H9 (cell line): ENCODE data around the gene SLC6A18. TPM values are rescaled to one million over a fixed set of nuclear protein-coding genes. Genes with fewer than 3 reads are reported as not detected.

Experiments used
- DNase-seq: peaks from one replicate; pipeline ENCODE4 v3.0.0-alpha.2; 2017
- H2AFZ ChIP-seq: one replicate; pipeline ENCODE4 v1.6.1; 2013; ENCODE audit warnings: mild to moderate bottlenecking, low read length, control low read depth, moderate library complexity
- H2AK5ac ChIP-seq: 2 replicates; pipeline ENCODE4 v1.6.1; 2013; ENCODE audit warnings: low read length, control low read depth, mixed read lengths; ENCODE audit not compliant: insufficient read length
- H2BK120ac ChIP-seq: one replicate; pipeline ENCODE4 v1.6.1; 2013; ENCODE audit warnings: low read depth, mild to moderate bottlenecking, low read length, control low read depth, inconsistent platforms; ENCODE audit not compliant: poor library complexity, severe bottlenecking
- H2BK12ac ChIP-seq: 2 replicates; pipeline ENCODE4 v1.6.1; 2013; ENCODE audit warnings: low read length, control low read depth, mixed read lengths, low read depth; ENCODE audit not compliant: insufficient read length
- H2BK15ac ChIP-seq: 2 replicates; pipeline ENCODE4 v1.6.1; 2013; ENCODE audit warnings: low read depth, low read length, control low read depth
- H2BK20ac ChIP-seq: one replicate; pipeline ENCODE4 v1.6.1; 2013; ENCODE audit warnings: low read depth, mild to moderate bottlenecking, low read length, control low read depth, inconsistent platforms; ENCODE audit not compliant: poor library complexity, severe bottlenecking
- H2BK5ac ChIP-seq: 2 replicates; pipeline ENCODE4 v1.6.1; 2013; ENCODE audit warnings: low read length, control low read depth, mixed read lengths; ENCODE audit not compliant: insufficient read length
- H3K14ac ChIP-seq: 2 replicates; pipeline ENCODE4 v1.6.1; 2013; ENCODE audit warnings: low read length, control low read depth; ENCODE audit not compliant: insufficient read depth
- H3K18ac ChIP-seq: 2 replicates; pipeline ENCODE4 v1.6.1; 2013; ENCODE audit warnings: low read depth, mild to moderate bottlenecking, mixed read lengths, low read length, control low read depth; ENCODE audit not compliant: insufficient read length
- H3K23ac ChIP-seq: 2 replicates; pipeline ENCODE4 v1.6.1; 2013; ENCODE audit warnings: low read length, control low read depth, mixed read lengths, low read depth; ENCODE audit not compliant: insufficient read length
- H3K23me2 ChIP-seq: 2 replicates; pipeline ENCODE4 v1.6.1; 2013; ENCODE audit warnings: low read depth, mild to moderate bottlenecking, mixed read lengths, low read length, control low read depth; ENCODE audit not compliant: insufficient read length, poor library complexity, severe bottlenecking
- H3K27ac ChIP-seq: 2 replicates; pipeline ENCODE4 v1.5.1; 2013; ENCODE audit warnings: low read length, control low read depth, mixed read lengths, low read depth; ENCODE audit not compliant: insufficient read length
- H3K27me3 ChIP-seq: 2 replicates; pipeline ENCODE4 v1.6.1; 2013; ENCODE audit warnings: low read length, control low read depth, inconsistent platforms; ENCODE audit not compliant: insufficient read depth
- H3K4ac ChIP-seq: 2 replicates; pipeline ENCODE4 v1.6.1; 2013; ENCODE audit warnings: low read depth, mild to moderate bottlenecking, control low read depth, inconsistent platforms, low read length, moderate library complexity
- H3K4me1 ChIP-seq: 2 replicates; pipeline ENCODE4 v1.6.1; 2013; ENCODE audit warnings: low read length, control low read depth, inconsistent platforms; ENCODE audit not compliant: insufficient read depth
- H3K4me2 ChIP-seq: 2 replicates; pipeline ENCODE4 v1.6.1; 2013; ENCODE audit warnings: low read length, control low read depth, mixed read lengths; ENCODE audit not compliant: insufficient read length, insufficient read depth
- H3K56ac ChIP-seq: 2 replicates; pipeline ENCODE4 v1.6.1; 2013; ENCODE audit warnings: low read depth, mild to moderate bottlenecking, mixed read lengths, low read length, control low read depth; ENCODE audit not compliant: insufficient read length
- H3K79me1 ChIP-seq: 2 replicates; pipeline ENCODE4 v1.6.1; 2013; ENCODE audit warnings: low read depth, mild to moderate bottlenecking, moderate library complexity, low read length, control low read depth, inconsistent platforms; ENCODE audit not compliant: insufficient read depth, poor library complexity, severe bottlenecking
- H3K79me2 ChIP-seq: 2 replicates; pipeline ENCODE4 v1.6.1; 2013; ENCODE audit warnings: low read length, control low read depth, inconsistent platforms; ENCODE audit not compliant: insufficient read depth
- H3K9ac ChIP-seq: 2 replicates; pipeline ENCODE4 v1.6.1; 2013; ENCODE audit warnings: low read length, control low read depth, mixed read lengths; ENCODE audit not compliant: insufficient read length; ENCODE audit errors: extremely low read depth
- H3K9me3 ChIP-seq: one replicate; pipeline ENCODE4 v1.6.1; 2013; ENCODE audit warnings: low read depth, low read length, inconsistent platforms; ENCODE audit not compliant: control insufficient read depth
- H3T11ph ChIP-seq: one replicate; pipeline ENCODE4 v1.6.1; 2013; ENCODE audit warnings: mild to moderate bottlenecking, low read length, control low read depth, inconsistent platforms
- H4K20me1 ChIP-seq: one replicate; pipeline ENCODE4 v1.6.1; 2013; ENCODE audit not compliant: control insufficient read depth, insufficient read length, insufficient read depth
- H4K5ac ChIP-seq: 2 replicates; pipeline ENCODE4 v1.6.1; 2013; ENCODE audit warnings: low read depth, mild to moderate bottlenecking, mixed read lengths, low read length, control low read depth; ENCODE audit not compliant: insufficient read length
- H4K8ac ChIP-seq: replicated peaks from 2 replicates; pipeline ENCODE4 v1.6.1; 2013; ENCODE audit warnings: low read length, control low read depth, mixed read lengths, low read depth; ENCODE audit not compliant: insufficient read length
- H4K91ac ChIP-seq: 2 replicates; pipeline ENCODE4 v1.6.1; 2013; ENCODE audit warnings: low read depth, mild to moderate bottlenecking, moderate library complexity, mixed read lengths, low read length, control low read depth; ENCODE audit not compliant: insufficient read length
- H3K27ac Mint-ChIP-seq, 3 experiments: 2 replicates in 2 of 3; 3 replicates in 1 of 3; pipeline ENCODE4 v1.8.0; 2020 to 2021; ENCODE audit warnings: mixed read lengths in 3 of 3, mild to moderate bottlenecking in 1 of 3, moderate library complexity in 1 of 3
- H3K27me3 Mint-ChIP-seq: 2 replicates; pipeline ENCODE4 v1.8.0; 2021; ENCODE audit warnings: low read depth, mild to moderate bottlenecking, moderate library complexity, mixed read lengths
- H3K36me3 Mint-ChIP-seq, 3 experiments: 2 replicates in 2 of 3; 3 replicates in 1 of 3; pipeline ENCODE4 v1.8.0; 2020 to 2021; ENCODE audit warnings: low read depth in 3 of 3, mixed read lengths in 3 of 3; ENCODE audit not compliant: insufficient read depth in 1 of 3
- H3K4me1 Mint-ChIP-seq, 2 experiments: 2 replicates each; pipeline ENCODE4 v1.8.0; 2020; ENCODE audit warnings: mixed read lengths in 2 of 2
- H3K4me3 Mint-ChIP-seq, 2 experiments: 2 replicates in 1 of 2; 3 replicates in 1 of 2; pipeline ENCODE4 v1.8.0; 2020 to 2021; ENCODE audit warnings: mild to moderate bottlenecking in 2 of 2, mixed read lengths in 2 of 2, moderate library complexity in 1 of 2
- H3K9me3 Mint-ChIP-seq, 2 experiments: 2 replicates in 1 of 2; 3 replicates in 1 of 2; pipeline ENCODE4 v1.8.0; 2020; ENCODE audit warnings: mild to moderate bottlenecking in 2 of 2, mixed read lengths in 2 of 2, moderate library complexity in 1 of 2
- CTCF ChIP-seq: fragments of 200-600 bp; sonication (generic); conservative IDR thresholded peaks from 3 replicates; pipeline ENCODE4 v1.8.0; 2021; ENCODE audit warnings: antibody characterized with exemption, mild to moderate bottlenecking
- WGBS: extraction: QIAGEN DNeasy Blood & Tissue Kit; methylation state at CpG from one replicate; pipeline ENCODE4 v1.1.7; 2013; ENCODE audit warnings: missing lambda C conversion rate, low lambda C conversion rate, mixed read lengths; ENCODE audit not compliant: insufficient read length; ENCODE audit errors: extremely low coverage; 5-methylcytosine and 5-hydroxymethylcytosine counted together
- total RNA-seq: library from RNA; stranded (reverse); gene quantifications from 2 replicates; pipeline ENCODE4 v1.2.1, GENCODE V29; 2021

The SLC6A18 gene
- total RNA-seq, 1 experiment from 2014 or later: not detected

DNA sequence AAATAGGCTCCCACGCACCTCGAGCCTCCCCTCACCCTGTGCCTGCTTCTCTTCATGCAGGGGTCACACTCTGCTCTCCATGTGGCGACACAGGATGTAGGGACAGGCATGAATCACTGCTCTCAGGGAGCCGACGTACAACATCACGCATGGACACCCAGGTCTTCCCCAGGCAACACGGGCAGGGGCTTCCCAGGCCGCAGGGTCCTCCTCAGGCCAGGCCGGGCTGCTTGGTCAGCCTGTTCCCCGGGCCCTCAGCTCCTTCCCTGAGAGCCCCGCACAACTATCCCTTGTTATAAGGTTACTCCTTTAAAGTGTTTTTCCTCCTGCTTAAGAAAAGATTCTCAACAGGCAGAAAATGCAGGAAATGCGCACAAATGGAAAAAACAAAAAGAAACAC is 1.1 kb downstream of the SLC6A18 start:
- Histone ChIP-seq H4K5ac (no peak overlapping the region), H3K9me3 (no peaks in the 10 kb centered on the region), H3K56ac (no peak overlapping the region), H4K20me1 (no peaks in the 10 kb centered on the region), H2BK120ac (no peak overlapping the region), H3K27me3 (no peaks in the 10 kb centered on the region), H3K79me1 (no peaks in the 10 kb centered on the region), H4K8ac (no peak overlapping the region), H3K4ac (no peak overlapping the region), H3K18ac (no peak overlapping the region), H3K14ac (no peak overlapping the region; the same call in 1 of the 2 replicates), H3K27ac (no peak overlapping the region), H4K91ac (no peak overlapping the region), H2BK15ac (no peak overlapping the region), H3K79me2 (no peaks in the 10 kb centered on the region), H2AFZ (no peak overlapping the region), H2AK5ac (no peak overlapping the region), H3K9ac (no peak overlapping the region), H3K23ac (no peak overlapping the region), H3K4me1 (no peaks in the 10 kb centered on the region; the same call in 1 of the 2 replicates), H2BK20ac (no peak overlapping the region), H2BK12ac (no peak overlapping the region), H3T11ph (no peak overlapping the region), H2BK5ac (no peak overlapping the region), H3K4me2 (no peak overlapping the region), H3K23me2 (no peaks in the 10 kb centered on the region)
- Mint-ChIP-seq H3K27ac (no peak overlapping the region), H3K36me3 (no peaks in the 10 kb centered on the region; a peak in 1 of 7 replicates), H3K4me3 (no peak overlapping the region), H3K27me3 (peaks cover 4% of the 10 kb centered on the region), H3K4me1 (peaks cover 0 to 12% of the 10 kb centered on the region in 2 experiments; a peak in 2 of 4 replicates), H3K9me3 (peaks cover 0 to 8% of the 10 kb centered on the region in 2 experiments; a peak in 2 of 5 replicates)
- TF ChIP-seq CTCF: no peak
- no CpG with 5 or more reads among the region's 12 CpGs for WGBS
- no peak for DNase-seq
